Measurements from ENCODE around the gene SYNE2.
"Not testable (repeated sequence)": the region's sequence is repeated elsewhere in the genome, so short reads cannot be mapped to it uniquely, and the experiment has no call there.

The SYNE2 gene

GRCh38 chr14:63852817-63853731 is at the start of gene SYNE2:
Gene SYNE2, plus strand, starts transcription at chr14:63853004. Its CDS starts 56,145 bp downstream, at chr14:63909149.
- H3K4me3 ChIP-seq (ENCODE audit: low read depth, low read length) = peak within 1 kb of the TSS; percentile 72

- not testable (repeated sequence) for H3K4me3 ChIP-seq (ENCODE audit: low read depth, low read length)
These were observed 49.5 kb upstream of the SYNE2 start for GRCh38 chr14:63803221-63803791.

DNA sequence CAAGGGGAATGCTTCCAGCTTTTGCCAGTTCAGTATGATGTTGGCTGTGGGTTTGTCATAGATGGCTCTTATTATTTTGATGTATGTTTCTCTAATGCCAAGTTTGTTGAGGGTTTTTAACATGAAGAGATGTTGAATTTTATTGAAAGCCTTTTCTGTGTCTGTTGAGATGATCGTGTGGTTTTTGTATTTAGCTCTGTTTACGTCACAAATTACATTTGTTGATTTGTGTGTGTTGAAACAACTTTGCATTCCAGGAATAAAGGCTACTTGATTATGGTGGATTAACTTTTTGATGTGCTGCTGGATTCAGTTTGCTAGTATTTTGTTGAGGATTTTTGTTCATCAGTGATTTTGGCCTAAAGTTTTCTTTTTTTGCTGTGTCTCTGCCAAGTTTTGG is 46.7 kb upstream of the SYNE2 start:
- not testable (repeated sequence) for H3K4me3 ChIP-seq (ENCODE audit: low read depth, low read length)

DNA sequence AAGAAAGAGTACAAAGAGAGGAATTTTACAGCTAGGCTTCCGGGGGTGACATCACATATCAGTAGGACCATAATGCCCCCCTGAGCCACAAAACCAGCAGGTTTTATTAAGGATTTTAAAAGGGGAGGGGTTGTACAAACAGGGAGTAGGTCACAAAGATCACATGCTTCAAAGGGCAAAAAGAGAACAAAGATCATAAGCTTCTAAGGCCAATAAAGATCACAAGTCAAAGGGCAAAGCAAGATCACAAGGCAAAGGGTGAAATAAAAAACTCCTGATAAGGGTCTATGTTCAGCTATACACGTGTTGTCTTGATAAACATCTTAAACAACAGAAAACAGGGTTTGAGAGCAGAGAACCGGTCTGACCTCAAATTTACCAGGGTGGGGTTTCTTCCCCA is 41.1 kb upstream of the SYNE2 start:
- H3K4me3 ChIP-seq (ENCODE audit: low read depth, low read length) = not testable (repeated sequence)

GRCh38 chr14:63833728-63834127 is 19.1 kb upstream of the SYNE2 start:
- H3K4me3 ChIP-seq (ENCODE audit: low read depth, low read length) = no peak overlapping the region

GRCh38 chr14:63840981-63841380 is 11.8 kb upstream of the SYNE2 start:
- H3K4me3 ChIP-seq (ENCODE audit: low read depth, low read length) = no peak overlapping the region

DNA sequence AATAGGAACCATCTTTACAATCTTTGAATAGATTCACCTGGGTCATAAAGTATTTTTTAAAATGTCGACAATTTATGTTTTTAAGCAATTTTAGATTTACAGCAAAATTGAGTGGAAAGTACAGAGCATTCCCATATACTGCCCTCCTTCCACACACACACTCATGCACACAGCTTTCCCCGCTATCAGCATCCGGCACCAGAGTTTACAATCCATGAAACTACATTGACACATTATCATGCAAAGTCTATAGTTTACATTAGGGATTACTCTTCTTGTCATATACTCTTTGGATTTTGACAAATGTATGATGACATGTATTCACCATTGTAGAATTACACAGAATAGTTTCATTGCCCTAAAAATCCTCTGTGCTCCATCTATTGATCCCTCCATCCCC is 9.0 kb upstream of the SYNE2 start:
- H3K4me3 ChIP-seq (ENCODE audit: low read depth, low read length) = no peak overlapping the region

GRCh38 chr14:63848890-63849289 is 3.9 kb upstream of the SYNE2 start:
- H3K4me3 ChIP-seq (ENCODE audit: low read depth, low read length) = no peak overlapping the region

GRCh38 chr14:63852271-63852816 is 460 bp upstream of the SYNE2 start:
- peak overlapping the region; percentile 60 for H3K4me3 ChIP-seq (ENCODE audit: low read depth, low read length)

DNA sequence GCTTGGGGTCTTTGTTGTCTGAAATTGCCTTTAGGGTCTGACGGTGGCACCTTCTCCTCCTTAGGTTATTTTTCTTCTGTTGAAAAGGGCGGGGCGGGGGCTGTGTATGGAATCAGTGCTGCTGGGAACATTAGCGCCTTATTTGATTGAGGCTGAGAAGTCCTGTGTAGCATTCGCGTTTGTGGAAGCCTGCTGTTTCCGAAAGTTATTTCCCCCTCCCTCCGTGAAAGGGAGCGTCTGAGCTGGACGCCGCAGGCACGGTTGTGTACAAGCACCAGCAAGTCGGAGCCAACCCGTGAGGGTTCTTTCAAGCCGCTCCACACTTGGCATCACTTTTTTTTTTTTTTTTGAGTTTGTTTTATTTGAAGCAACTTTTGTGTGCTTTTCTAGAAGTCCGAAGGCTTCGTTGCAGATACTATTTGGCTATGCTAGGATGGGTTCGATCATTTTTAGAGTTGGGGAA is 1.1 kb downstream of the SYNE2 start:
- H3K4me3 ChIP-seq (ENCODE audit: low read depth, low read length) = peak overlapping the region; percentile 72

DNA sequence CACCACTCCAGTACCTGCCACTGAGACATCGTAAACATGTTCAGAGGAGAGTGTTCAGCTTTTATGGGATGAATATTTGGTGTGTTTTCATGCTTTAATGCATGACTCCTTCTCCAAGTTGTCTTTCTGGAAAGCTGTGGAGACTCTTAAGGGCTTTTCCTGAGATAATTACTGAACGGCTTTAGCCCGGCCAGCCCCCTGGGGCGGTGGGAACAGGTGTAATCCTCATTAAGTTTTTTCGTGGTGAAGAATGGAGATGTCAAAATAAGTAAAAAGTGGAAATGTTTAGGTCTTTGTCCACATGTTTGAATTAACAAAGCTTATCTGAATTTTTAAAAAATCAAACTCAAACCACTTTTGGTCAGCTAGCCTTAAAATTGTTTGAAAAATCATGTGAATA is 1.5 kb downstream of the SYNE2 start:
- peak overlapping the region; percentile 72 for H3K4me3 ChIP-seq (ENCODE audit: low read depth, low read length)

DNA sequence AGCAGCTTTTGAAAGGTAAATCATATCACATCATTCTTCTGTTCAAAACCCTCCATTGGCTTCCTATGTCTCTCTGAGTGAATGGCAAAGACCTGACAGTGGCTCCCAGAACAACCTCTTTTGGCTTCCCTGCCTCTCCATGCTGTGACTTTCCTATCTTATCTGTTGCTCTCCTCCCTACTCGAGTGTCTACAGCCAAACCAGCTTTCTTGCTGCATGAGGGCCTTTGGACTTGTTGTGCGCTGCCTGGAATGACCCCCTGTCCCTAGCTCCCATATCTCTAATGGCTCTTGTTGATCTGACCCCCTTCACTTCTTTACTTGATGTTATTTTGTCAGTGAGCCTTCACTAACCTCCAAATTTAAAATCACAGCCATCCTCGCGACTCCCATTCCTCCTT is 2.5 kb downstream of the SYNE2 start:
- H3K4me3 ChIP-seq (ENCODE audit: low read depth, low read length) = no peak overlapping the region

DNA sequence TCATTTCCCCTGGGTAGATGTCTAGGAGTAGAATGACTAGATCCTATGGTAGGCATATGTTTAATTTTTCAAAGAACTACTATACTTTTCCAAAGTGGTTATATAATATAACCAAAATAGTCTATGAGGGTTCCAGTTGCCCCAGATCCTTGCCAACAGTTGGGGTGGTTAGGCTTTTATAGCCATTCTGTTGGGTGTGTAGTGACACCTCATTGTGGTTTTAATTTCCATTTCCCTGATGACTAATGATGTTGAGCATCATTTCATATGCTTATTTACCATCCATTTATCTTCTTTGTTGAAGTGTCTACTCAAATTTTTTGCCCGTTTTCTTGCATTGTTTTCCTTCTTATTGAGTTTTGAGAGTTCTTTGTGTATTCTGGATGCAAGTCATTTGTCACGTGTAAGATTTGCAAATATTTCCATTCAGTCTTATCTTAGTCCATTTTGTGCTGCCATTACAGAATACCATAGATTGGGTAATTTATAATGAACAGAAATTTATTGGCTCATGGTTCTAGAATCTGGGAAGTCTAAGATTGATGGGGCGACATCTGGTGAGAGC is 4.7 kb downstream of the SYNE2 start:
- H3K4me3 ChIP-seq (ENCODE audit: low read depth, low read length) = no peak overlapping the region

DNA sequence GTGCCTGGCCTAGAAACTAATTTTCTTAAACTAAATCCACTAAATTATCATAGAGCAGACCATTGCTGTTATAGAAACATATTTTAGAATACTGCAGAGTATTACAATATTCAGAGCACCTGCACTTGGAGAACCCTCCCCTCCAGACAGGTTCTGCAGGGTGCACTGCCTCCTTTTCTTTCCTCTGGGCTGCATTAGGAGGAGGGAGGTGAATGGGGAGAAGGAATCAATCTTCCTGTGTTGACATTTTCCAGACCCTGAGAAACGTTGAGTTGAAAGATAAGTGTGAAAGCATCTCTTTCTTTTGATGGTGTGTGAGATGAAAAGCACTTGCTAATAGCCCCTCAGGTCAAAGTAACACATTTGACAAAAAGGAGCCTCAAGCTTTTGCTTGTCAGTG is 7.3 kb downstream of the SYNE2 start:
- H3K4me3 ChIP-seq (ENCODE audit: low read depth, low read length) = no peak overlapping the region

- no peak overlapping the region for H3K4me3 ChIP-seq (ENCODE audit: low read depth, low read length)
These were observed 9.4 kb downstream of the SYNE2 start for GRCh38 chr14:63862163-63862562.

DNA sequence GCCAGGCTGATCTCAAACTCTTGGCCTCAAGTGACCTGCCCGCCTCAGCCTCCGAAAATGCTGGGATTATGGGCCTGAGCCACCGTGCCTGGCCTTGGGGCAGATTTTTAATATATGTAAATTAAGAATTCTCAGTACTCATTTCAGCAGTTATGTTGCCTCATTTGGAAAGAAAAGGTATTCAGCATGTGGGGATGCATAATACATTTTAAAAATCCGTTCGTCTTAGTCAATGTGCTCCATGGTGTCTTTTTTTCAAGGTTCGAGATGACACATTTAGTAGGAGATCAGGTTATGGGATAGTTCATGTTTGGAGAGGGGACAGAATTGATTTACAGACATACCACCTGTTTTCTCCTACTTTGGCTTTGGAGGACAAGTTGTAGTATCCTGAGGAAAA is 10.2 kb downstream of the SYNE2 start:
- H3K4me3 ChIP-seq (ENCODE audit: low read depth, low read length) = no peak overlapping the region

DNA sequence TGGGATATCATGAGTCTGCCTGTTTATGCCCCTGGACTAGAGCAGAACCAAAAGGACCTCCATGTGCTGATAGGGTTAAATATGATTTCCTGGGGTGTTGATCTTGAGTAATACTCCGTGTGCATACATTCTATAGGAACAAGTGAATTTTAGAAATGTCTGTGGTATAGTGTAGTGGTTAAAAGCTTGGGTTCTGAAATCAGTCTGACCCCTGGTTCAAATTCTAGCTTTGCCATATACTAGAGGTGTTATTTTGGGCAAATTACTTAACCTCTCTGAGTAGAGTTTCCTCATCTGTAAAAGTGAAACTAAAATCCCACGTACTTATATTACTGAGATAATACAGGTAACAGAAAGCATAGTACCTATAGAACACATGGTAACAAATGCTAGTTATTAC is 12.0 kb downstream of the SYNE2 start:
- H3K4me3 ChIP-seq (ENCODE audit: low read depth, low read length) = not testable (repeated sequence)

DNA sequence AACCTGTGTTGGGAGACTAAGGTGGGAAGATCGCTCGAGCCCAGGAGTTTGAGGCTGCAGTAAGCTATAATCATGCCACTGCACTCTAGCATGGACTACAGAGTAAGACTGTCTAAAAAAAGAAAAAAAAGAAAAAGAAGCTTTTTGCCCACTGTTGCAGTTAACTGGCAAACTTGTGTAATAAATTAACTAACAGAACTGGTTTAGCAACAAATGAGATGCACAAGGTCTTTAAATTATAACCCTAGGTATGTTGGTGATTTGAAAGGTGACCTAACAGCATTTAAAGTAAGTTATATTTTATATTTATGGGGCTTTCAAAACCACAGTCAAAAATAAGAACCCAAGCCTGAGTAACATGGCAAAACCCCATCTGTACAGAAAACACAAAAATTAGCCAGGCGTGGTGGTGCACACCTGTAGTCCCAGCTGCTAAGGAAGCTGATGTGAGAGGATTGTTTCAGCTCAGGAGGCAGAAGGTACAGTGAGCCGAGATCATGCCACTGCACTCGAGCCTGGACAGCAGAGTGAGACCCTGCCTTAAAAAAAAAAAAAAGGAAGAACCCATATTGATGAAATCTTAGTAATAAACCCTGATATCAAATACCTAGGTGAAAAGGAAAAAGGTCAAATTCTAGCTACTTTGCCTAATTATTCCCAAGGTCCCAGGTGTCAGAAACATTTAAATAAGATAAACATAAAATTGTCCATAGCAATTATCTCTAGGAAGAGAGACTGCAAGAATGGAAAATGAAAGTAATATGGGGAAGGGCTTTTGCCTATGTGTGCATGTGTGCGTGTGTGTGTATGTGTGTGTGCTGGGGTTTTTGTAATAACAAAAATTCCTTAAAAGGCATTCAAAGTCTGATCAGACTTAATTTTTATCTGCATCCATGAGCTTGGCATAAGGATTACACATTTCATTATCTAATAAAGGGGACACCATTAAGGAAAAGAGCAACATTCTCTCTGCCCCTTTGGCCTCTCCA is 15.4 kb downstream of the SYNE2 start:
- no peak overlapping the region for H3K4me3 ChIP-seq (ENCODE audit: low read depth, low read length)

DNA sequence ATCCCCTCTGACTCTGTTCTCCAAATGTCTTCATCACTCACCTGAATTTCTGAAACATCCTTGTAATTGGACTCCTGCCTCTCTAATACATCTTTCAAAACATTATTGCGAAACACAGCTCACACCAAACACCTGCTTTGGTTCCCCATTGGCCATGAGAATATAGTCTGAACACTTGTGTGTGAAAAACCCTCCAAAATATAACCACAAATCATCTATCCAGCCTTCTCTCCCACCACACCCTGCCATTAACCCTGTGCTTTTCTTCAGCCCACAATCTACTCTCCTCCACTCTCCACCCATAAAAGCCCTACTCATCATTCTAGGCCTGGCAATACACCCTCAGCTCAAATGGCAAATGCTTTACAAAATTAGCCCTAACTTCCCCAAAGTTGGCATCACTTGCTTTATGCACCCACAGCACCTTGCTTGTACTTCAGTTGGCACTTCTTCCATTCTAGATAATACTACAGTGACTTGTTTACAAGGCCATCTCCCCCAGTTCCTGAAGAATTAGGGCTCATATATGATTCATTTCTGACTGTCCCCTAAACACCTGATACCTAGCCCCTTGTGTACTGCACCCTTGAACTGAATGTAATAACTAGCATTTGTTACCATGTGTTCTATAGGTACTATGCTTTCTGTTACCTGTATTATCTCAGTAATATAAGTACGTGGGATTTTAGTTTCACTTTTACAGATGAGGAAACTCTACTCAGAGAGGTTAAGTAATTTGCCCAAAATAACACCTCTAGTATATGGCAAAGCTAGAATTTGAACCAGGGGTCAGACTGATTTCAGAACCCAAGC is 17.3 kb downstream of the SYNE2 start:
- not testable (repeated sequence) for H3K4me3 ChIP-seq (ENCODE audit: low read depth, low read length)

DNA sequence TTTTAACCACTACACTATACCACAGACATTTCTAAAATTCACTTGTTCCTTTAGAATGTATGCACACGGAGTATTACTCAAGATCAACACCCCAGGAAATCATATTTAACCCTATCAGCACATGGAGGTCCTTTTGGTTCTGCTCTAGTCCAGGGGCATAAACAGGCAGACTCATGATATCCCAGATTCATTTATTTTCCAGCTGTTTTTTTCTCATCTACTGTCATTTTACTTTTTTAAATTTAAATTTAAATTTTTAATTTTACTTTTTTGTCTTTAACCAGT is 17.9 kb downstream of the SYNE2 start:
- not testable (repeated sequence) for H3K4me3 ChIP-seq (ENCODE audit: low read depth, low read length)

Data from iPS-11a (cell line).